PC-9 (cell line): Measurements from ENCODE around the gene SLC6A17. TPM values are rescaled to one million over a fixed set of nuclear protein-coding genes. Genes with fewer than 3 reads are reported as not detected.

Source experiments
- BruUV-seq: library from RNA; stranded (reverse); fragments of 400-500 nt; replicated peaks from 2 replicates; lab custom pipeline; 2021; lab: Mats Ljungman, UMichigan
- CTCF ChIA-PET: fragments of 300-600 bp; sonication (Branson Sonifier 250); formaldehyde crosslinking; loops from one replicate; lab custom pipeline; 2022; ENCODE audit warnings: antibody characterized with exemption; lab: Charles Lee
- POLR2A ChIA-PET: fragments of 300-600 bp; sonication (Branson Sonifier 250); formaldehyde crosslinking; loops from one replicate; lab custom pipeline; 2022; ENCODE audit warnings: antibody characterized with exemption; ENCODE audit not compliant: unreplicated experiment; lab: Charles Lee
- DNase-seq, 2 experiments: peaks; one replicate each; pipeline versions ENCODE4 v3.0.0 to v3.0.0-alpha.2; 2015 to 2022; ENCODE audit warnings: mixed read lengths in 1 of 2
- H2AFZ ChIP-seq: fragments of 200-600 bp; sonication (generic); 2 replicates; pipeline ENCODE4 v1.8.1; 2017; ENCODE audit warnings: antibody characterized with exemption
- H3F3A ChIP-seq: fragments of 200-600 bp; sonication (generic); 2 replicates; pipeline ENCODE4 v1.8.1; 2017; ENCODE audit warnings: antibody characterized with exemption, mild to moderate bottlenecking, low read depth; ENCODE audit not compliant: insufficient read depth
- H3K27ac ChIP-seq: fragments of 200-600 bp; sonication (generic); 2 replicates; pipeline ENCODE4 v1.6.1; 2016; ENCODE audit warnings: mixed run types
- H3K27me3 ChIP-seq: fragments of 200-600 bp; sonication (generic); 2 replicates; pipeline ENCODE4 v1.6.1; 2016; ENCODE audit warnings: low read depth, mixed run types; ENCODE audit not compliant: insufficient read depth
- H3K36me3 ChIP-seq: fragments of 200-600 bp; sonication (generic); 2 replicates; pipeline ENCODE4 v1.6.1; 2016; ENCODE audit warnings: low read depth, mixed run types
- H3K4me1 ChIP-seq: fragments of 200-600 bp; sonication (generic); replicated peaks from 2 replicates; pipeline ENCODE4 v1.6.1; 2016; ENCODE audit warnings: mixed run types; ENCODE audit not compliant: insufficient read depth
- H3K4me2 ChIP-seq: fragments of 200-600 bp; sonication (generic); 2 replicates; pipeline ENCODE4 v1.6.1; 2017; ENCODE audit warnings: mixed run types
- H3K4me3 ChIP-seq: fragments of 200-600 bp; sonication (generic); 2 replicates; pipeline ENCODE4 v1.6.1; 2016; ENCODE audit warnings: mixed run types
- H3K79me2 ChIP-seq: fragments of 200-600 bp; sonication (generic); 2 replicates; pipeline ENCODE4 v1.6.1; 2017; ENCODE audit warnings: low read depth, mixed run types
- H3K9me2 ChIP-seq: fragments of 200-600 bp; sonication (generic); 2 replicates; pipeline ENCODE4 v1.8.1; 2017; ENCODE audit warnings: mild to moderate bottlenecking; ENCODE audit not compliant: insufficient read depth
- H3K9me3 ChIP-seq: fragments of 200-600 bp; sonication (generic); 2 replicates; pipeline ENCODE4 v1.8.1; 2016; ENCODE audit warnings: low read depth; ENCODE audit not compliant: insufficient read depth
- H4K20me1 ChIP-seq: fragments of 200-600 bp; sonication (generic); 2 replicates; pipeline ENCODE4 v1.8.1; 2017; ENCODE audit not compliant: insufficient read depth
- EZH2 ChIP-seq: fragments of 200-600 bp; sonication (generic); IDR thresholded peaks from 2 replicates; pipeline ENCODE4 v1.8.0; 2017; ENCODE audit warnings: antibody characterized with exemption, low read depth
- intact Hi-C: fragments of 100-400 bp; cut with micrococcal nuclease; formaldehyde crosslinking; loops from one replicate; pipeline ENCODE4 v1.10.0; 2022; ENCODE audit not compliant: unreplicated experiment
- total RNA-seq: library from RNA; stranded (reverse); gene quantifications from 2 replicates; pipeline ENCODE4 v1.2.3, GENCODE V29; 2021
- TF ChIP-seq, protein P1 (sequence below): fragments of 200-600 bp; sonication (generic); conservative IDR thresholded peaks from 2 replicates; pipeline ENCODE4 v1.6.1; 2017; ENCODE audit warnings: mixed run types, antibody characterized with exemption, mild to moderate bottlenecking, moderate library complexity

Gene SLC6A17
- total RNA-seq, 1 experiment from 2014 or later, result 4.5 TPM

GRCh38 chr1:110223127-110223526, 72.8 kb downstream of the SLC6A17 start:
- no peak overlapping the region for H3K4me2 ChIP-seq
- intact Hi-C loops, result no loop called here
- no peak overlapping the region for H2AFZ ChIP-seq
- no peaks in the 10 kb centered on the region for H3K36me3 ChIP-seq
- 0 out of 2 replicates have a peak, but pooled peaks cover 4% of the 10 kb centered on the region for H4K20me1 ChIP-seq
- no peak overlapping the region for H3K27ac ChIP-seq
- peaks cover 12% of the 10 kb centered on the region; the same call in 1 of the 2 replicates for H3F3A ChIP-seq
- H3K9me3 ChIP-seq, result no peaks in the 10 kb centered on the region
- no peak for DNase-seq
- ChIA-PET POLR2A (no interaction called here), CTCF (no interaction called here)
- H3K9me2 ChIP-seq, result no peaks in the 10 kb centered on the region
- no peak overlapping the region for H3K4me3 ChIP-seq
- no peaks in the 10 kb centered on the region for H3K79me2 ChIP-seq
- H3K4me1 ChIP-seq, result peaks cover 13% of the 10 kb centered on the region
- TF ChIP-seq, protein P1, sequence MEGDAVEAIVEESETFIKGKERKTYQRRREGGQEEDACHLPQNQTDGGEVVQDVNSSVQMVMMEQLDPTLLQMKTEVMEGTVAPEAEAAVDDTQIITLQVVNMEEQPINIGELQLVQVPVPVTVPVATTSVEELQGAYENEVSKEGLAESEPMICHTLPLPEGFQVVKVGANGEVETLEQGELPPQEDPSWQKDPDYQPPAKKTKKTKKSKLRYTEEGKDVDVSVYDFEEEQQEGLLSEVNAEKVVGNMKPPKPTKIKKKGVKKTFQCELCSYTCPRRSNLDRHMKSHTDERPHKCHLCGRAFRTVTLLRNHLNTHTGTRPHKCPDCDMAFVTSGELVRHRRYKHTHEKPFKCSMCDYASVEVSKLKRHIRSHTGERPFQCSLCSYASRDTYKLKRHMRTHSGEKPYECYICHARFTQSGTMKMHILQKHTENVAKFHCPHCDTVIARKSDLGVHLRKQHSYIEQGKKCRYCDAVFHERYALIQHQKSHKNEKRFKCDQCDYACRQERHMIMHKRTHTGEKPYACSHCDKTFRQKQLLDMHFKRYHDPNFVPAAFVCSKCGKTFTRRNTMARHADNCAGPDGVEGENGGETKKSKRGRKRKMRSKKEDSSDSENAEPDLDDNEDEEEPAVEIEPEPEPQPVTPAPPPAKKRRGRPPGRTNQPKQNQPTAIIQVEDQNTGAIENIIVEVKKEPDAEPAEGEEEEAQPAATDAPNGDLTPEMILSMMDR, result no peak
- no peak for TF ChIP-seq EZH2
- H3K27me3 ChIP-seq, result no peaks in the 10 kb centered on the region
- BruUV-seq, result no TSS peak

DNA sequence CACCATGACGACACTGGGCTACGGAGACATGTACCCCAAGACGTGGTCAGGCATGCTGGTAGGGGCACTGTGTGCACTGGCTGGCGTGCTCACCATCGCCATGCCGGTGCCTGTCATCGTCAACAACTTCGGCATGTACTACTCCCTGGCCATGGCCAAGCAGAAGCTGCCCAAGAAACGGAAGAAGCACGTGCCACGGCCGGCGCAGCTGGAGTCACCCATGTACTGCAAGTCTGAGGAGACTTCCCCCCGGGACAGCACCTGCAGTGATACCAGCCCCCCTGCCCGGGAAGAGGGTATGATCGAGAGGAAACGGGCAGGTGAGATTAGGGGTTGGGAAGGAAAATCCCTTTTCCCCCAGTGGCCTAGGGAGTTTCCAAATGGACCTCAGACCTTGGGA, 73.3 kb downstream of the SLC6A17 start:
- Histone ChIP-seq H3K9me3 (no peaks in the 10 kb centered on the region), H3K27me3 (no peaks in the 10 kb centered on the region), H3K4me2 (no peak overlapping the region), H3K4me3 (no peak overlapping the region), H3K9me2 (no peaks in the 10 kb centered on the region), H3K27ac (no peak overlapping the region), H4K20me1 (no peaks in the 10 kb centered on the region), H3K4me1 (peaks cover 18% of the 10 kb centered on the region), H2AFZ (no peak overlapping the region), H3F3A (peaks cover 17% of the 10 kb centered on the region; the same call in 1 of the 2 replicates), H3K79me2 (no peaks in the 10 kb centered on the region), H3K36me3 (no peaks in the 10 kb centered on the region)
- no peak for DNase-seq
- TF ChIP-seq EZH2, result no peak
- TF ChIP-seq, protein P1, result no peak
- no TSS peak for BruUV-seq
- POLR2A ChIA-PET, result no interaction called here
- intact Hi-C loops, result no loop called here
- CTCF ChIA-PET, result no interaction called here

GRCh38 chr1:110224240-110224995, 74.1 kb downstream of the SLC6A17 start:
- peaks cover 25% of the 10 kb centered on the region for H3F3A ChIP-seq
- H3K27me3 ChIP-seq, result no peaks in the 10 kb centered on the region
- H3K9me2 ChIP-seq, result no peaks in the 10 kb centered on the region
- intact Hi-C loops, result no loop called here
- H3K27ac ChIP-seq, result no peak overlapping the region
- no peaks in the 10 kb centered on the region for H3K79me2 ChIP-seq
- ChIA-PET POLR2A (no interaction called here), CTCF (no interaction called here)
- H3K36me3 ChIP-seq, result no peaks in the 10 kb centered on the region
- BruUV-seq, result no TSS peak
- TF ChIP-seq EZH2, result no peak
- TF ChIP-seq, protein P1, result no peak
- H3K4me1 ChIP-seq, result peaks cover 26% of the 10 kb centered on the region
- no peak overlapping the region for H3K4me2 ChIP-seq
- H3K9me3 ChIP-seq, result no peaks in the 10 kb centered on the region
- no peak overlapping the region for H2AFZ ChIP-seq
- no peak overlapping the region for H3K4me3 ChIP-seq
- no peaks in the 10 kb centered on the region for H4K20me1 ChIP-seq
- DNase-seq, result no peak
